ES-I3 (cell line): ENCODE data around the gene FAM181A.

Source experiments
- H3K36me3 ChIP-seq: 2 replicates; pipeline ENCODE4 v1.6.1; 2013; ENCODE audit warnings: mild to moderate bottlenecking, low read length, control low read depth, moderate library complexity; ENCODE audit not compliant: insufficient read depth
- H3K4me1 ChIP-seq: 2 replicates; pipeline ENCODE4 v1.6.1; 2013; ENCODE audit warnings: mild to moderate bottlenecking, control low read depth, low read length; ENCODE audit not compliant: insufficient read depth
- H3K9ac ChIP-seq: 2 replicates; pipeline ENCODE4 v1.6.1; 2013; ENCODE audit warnings: low read depth, mild to moderate bottlenecking, low read length, moderate library complexity
- H3K9me3 ChIP-seq: 2 replicates; pipeline ENCODE4 v1.6.1; 2013; ENCODE audit warnings: mild to moderate bottlenecking, low read length, moderate library complexity; ENCODE audit not compliant: control insufficient read depth, insufficient read depth

The FAM181A gene

GRCh38 chr14:93976477-93977057, 49.4 kb downstream of the FAM181A start, which contains the start of gene ASB2:
TSS of gene ASB2 (minus strand) at chr14:93976570. CDS start at chr14:93964539, 12,031 bp downstream.
- Histone ChIP-seq H3K4me1 (0 out of 2 replicates have a peak, but pooled peaks cover 8% of the 10 kb centered on the region), H3K36me3 (no peaks in the 10 kb centered on the region), H3K9ac (no peak within 1 kb of the TSS), H3K9me3 (no peaks in the 10 kb centered on the region)

DNA sequence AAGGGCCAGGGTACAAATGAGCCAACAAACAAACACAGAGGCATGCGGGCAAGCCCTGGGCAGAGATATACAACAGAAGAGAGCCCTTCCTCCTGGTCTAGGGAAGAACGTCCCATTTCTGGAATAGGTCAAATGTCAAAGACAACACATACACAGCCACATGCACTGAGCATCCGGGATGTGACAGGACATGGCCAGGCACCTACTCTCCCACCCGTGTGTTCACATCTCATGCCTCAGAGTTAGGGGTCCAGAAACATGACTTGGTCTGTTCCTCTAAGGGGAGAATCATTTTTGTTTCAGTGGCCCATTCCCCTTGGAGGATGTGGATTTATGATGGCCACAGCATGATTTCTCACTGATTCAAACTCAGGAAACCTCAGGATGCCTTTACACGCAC, 50.0 kb downstream of the FAM181A start:
- no peaks in the 10 kb centered on the region for H3K36me3 ChIP-seq
- peaks cover 8% of the 10 kb centered on the region; the same call in 1 of the 2 replicates for H3K4me1 ChIP-seq
- no peaks in the 10 kb centered on the region for H3K9me3 ChIP-seq
- no peak overlapping the region for H3K9ac ChIP-seq

DNA sequence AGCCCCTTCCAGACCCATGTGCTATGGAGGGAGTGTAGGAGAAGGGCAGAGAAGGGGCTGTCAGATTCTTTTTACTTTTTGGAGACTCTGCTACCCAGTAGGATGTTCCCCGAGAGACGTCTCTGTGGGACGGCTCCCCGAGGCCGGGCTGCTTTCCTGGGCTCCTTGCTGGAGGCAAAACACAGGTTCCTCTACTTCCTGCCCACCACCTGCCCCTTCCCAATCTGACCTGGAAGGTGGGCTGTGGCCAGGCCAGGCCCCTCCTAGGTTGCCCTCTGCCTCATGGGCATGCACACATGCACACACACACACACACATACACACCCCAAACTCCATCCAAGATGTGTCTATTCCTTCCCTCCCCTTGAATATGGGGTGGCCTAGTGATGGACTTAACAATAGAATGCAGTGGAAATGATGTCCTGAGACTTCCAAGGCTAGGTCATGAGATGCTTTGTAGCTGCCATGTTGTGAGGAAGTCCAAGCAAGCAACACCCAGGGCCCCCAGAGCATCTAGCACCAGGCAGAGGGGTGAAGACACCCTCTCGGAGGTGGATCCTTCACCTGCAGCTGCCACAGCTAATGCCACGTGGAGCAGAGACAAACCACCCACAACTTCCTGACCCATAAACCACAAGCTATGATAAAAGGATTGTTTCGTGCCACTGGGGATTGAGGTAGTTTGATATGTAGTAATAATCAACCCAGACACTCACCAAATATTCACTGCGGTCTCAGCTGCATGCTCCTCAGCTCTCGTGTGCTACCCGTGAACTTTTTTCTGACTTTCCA, 50.8 kb downstream of the FAM181A start:
- Histone ChIP-seq H3K9me3 (no peaks in the 10 kb centered on the region), H3K36me3 (no peaks in the 10 kb centered on the region), H3K9ac (no peak overlapping the region), H3K4me1 (peaks cover 8% of the 10 kb centered on the region; the same call in 1 of the 2 replicates)

DNA sequence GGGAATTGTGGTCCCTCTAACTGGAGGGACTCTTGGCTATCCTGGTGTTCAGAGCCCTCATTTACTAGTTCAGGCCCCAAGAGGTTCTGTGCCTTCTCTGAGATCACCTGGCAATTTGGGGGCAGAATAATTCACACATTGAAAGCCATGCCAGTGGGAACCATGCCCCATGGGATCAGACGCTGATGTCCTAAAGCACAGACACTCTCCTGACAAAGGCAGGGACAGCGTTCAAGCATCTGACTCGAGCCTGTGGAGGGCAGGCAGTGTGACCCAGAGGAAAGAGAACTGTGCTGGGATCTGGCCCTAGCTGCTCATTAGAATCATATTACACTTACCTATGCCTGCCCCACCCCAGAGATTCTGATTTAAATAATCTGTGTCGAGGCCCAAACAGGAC, 51.6 kb downstream of the FAM181A start:
- Histone ChIP-seq H3K9ac (no peak overlapping the region), H3K9me3 (no peaks in the 10 kb centered on the region), H3K4me1 (peaks cover 8% of the 10 kb centered on the region; the same call in 1 of the 2 replicates), H3K36me3 (no peaks in the 10 kb centered on the region)
